ENCODE results near the gene HSPA14.

DNA sequence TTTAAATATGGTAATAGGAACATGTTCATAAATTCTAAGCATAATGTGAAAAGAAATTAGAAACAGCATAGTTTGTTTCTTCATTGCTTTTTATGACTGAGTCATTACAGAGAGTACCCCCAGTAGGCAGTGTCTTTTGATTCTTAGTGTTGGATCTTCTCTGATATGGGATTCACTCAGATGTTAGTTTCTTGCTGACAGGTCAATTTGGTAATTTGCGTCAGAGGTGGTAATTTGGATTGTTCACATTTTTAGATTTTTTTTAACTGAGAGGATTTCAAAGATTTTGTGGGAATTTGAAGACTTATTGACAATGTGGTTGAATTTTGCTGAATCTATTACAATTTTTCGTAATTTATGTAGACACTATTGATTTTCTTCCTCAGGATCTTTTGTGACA lies 2.1 kb downstream of the HSPA14 start:
- TF ChIP-seq POLR2A (IDR thresholded peaks at IDR 0.05) (no peak), EP300 (IDR thresholded peaks at IDR 0.05) (no peak)

Data from stomach (tissue), 4 donors.